Measurements from ENCODE around the gene KIAA1328. TPM values are rescaled to one million over a fixed set of nuclear protein-coding genes. Genes with fewer than 3 reads are reported as not detected.
"Not testable (repeated sequence)": the region's sequence is repeated elsewhere in the genome, so short reads cannot be mapped to it uniquely, and the experiment has no call there.

KIAA1328 gene
- total RNA-seq, 1 donor from 2014 or later: 7.0 TPM

GRCh38 chr18:36887114-36887513 lies 58.2 kb downstream of the KIAA1328 start:
- no peak for DNase-seq (ENCODE audit: low read depth)

DNA sequence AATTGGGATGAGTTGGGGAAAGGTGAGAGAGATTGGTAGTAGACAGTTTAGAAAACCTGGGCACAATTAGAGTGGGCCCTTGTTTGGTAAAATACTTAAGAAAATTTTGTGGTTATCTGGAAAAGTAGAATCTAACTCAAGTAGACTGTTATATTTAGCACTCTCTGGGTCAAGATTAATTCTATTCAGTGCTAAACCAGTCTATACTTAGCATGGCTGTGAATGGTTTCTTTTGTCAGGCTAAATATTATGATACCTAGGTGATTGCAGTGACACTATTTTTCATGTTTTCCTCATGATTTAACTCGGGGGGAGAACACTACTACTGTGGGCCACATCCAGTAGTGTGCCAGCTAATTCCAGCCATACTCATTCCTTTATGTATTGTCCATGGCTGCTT lies 58.9 kb downstream of the KIAA1328 start:
- no peak for DNase-seq (ENCODE audit: low read depth)

- DNase-seq (ENCODE audit: low read depth): no peak
Measured at GRCh38 chr18:36888778-36889177, 59.9 kb downstream of the KIAA1328 start.

- DNase-seq (ENCODE audit: low read depth): peak; percentile 33
Measured at GRCh38 chr18:36889321-36889720, 60.4 kb downstream of the KIAA1328 start.

GRCh38 chr18:36889742-36890141 lies 60.8 kb downstream of the KIAA1328 start:
- no peak for DNase-seq (ENCODE audit: low read depth)

DNA sequence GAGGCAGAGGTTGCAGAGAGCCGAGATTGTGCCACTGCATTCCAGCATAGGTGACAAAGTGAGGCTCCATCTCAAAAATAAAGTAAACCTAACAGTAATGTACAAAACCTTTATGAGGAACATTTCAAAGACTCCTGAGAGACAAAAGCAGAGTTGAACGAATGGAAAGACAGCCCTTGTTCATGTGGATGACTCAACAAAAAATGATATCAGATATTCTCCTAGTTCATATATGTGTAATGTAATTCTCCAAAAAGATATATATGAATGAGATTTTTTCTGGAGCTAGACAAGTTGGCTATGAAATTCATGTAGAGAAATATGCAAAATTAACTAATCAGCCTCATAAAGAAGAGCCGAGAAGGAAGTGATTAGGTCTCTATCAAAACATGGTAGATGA lies 61.7 kb downstream of the KIAA1328 start:
- DNase-seq (ENCODE audit: low read depth): no peak

- DNase-seq (ENCODE audit: low read depth): no peak
Measured at GRCh38 chr18:36893227-36893626, 64.3 kb downstream of the KIAA1328 start.

GRCh38 chr18:36895606-36896005 lies 66.7 kb downstream of the KIAA1328 start:
- DNase-seq (ENCODE audit: low read depth): no peak

DNA sequence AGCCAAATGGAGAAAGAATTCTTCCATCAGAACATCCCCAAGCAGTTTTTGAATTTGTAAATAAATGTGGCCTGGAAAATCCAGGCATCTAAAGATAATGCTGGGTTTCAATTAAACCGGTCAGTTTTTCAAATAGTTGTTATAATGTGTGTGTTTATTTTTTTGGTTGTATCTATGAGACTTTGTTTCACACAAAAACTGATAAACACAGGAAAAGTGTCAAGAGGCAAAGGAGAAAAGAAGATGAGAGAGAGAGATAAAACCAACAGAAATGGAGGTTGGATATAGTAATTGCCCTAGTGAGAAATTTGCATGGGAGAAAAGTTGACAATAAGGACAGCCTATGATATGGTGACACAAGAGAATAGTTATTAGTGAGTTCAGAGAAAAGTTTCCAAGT lies 68.3 kb downstream of the KIAA1328 start:
- no peak for DNase-seq (ENCODE audit: low read depth)

DNA sequence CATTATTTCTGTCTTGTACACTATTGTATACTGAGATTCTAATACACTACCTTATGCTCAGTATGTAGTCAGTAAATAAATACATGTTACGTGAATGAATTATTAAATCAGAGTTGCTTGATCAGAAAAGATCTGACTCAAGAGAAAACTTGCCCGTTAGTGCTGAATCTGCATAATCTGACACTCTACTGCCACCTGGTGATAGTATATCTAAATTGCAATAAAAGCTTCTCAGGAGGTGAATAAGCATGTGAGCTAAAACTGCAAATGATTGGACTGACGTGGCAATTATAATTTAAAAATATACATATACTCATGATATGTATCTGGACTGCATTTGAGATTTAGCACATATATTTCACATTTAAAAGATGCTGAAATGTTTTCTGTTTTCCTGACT lies 70.4 kb downstream of the KIAA1328 start:
- DNase-seq (ENCODE audit: low read depth): peak; percentile 16

GRCh38 chr18:36900466-36900865 lies 71.5 kb downstream of the KIAA1328 start:
- DNase-seq (ENCODE audit: low read depth): no peak

GRCh38 chr18:36901277-36901701 lies 72.4 kb downstream of the KIAA1328 start:
- no peak for DNase-seq (ENCODE audit: low read depth)

DNA sequence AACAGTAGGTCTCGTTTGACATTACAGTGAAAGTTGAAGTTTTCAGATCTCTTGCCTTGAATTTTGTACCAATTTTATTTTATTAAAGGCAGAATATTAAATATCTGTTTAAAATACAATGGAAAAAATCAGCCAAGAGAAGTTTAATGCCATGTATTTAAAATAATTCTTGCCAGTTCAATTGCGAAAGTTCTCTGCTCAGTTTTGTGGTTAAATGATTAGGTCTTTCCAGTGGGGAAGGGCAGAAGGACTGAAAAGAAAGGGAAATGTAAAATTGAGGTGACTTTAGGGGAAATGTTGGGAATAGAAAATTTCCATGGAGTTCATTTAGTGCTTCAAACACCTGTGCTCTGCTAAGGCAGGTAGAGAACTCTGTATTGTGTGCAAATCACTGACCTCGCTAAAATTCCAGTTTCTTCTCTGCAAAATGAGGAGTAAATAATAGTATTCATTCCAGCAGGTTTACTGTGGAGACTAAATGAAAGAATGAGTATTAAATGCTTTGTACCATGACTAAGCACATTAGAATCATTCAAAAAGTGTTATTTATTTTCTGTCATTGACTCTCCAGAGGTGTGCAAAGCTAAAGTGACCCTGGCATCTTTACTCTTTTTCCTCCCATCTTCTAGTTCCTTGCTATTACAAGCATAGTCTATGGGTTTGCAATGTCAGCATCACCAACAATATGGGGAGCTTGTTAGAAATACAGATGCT lies 74.4 kb downstream of the KIAA1328 start:
- peak; percentile 37 for DNase-seq (ENCODE audit: low read depth)

GRCh38 chr18:36905571-36905970 lies 76.6 kb downstream of the KIAA1328 start:
- DNase-seq (ENCODE audit: low read depth): no peak

DNA sequence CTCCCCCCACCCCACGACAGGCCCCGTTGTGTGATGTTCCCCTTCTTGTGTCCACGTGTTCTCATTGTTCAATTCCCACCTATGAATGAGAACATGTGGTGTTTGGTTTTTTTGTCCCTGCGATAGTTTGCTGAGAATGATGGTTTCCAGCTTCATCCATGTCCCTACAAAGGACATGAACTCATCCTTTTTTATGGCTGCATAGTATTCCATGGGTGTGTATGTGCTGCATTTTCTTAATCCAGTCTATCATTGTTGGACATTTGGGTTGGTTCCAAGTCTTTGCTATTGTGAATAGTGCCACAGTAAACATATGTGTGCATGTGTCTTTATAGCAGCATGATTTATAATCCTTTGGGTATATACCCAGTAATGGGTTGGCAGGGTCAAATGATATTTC lies 80.4 kb downstream of the KIAA1328 start:
- DNase-seq (ENCODE audit: low read depth): not testable (repeated sequence)

GRCh38 chr18:36912887-36913286 lies 84.0 kb downstream of the KIAA1328 start:
- no peak for DNase-seq (ENCODE audit: low read depth)

DNA sequence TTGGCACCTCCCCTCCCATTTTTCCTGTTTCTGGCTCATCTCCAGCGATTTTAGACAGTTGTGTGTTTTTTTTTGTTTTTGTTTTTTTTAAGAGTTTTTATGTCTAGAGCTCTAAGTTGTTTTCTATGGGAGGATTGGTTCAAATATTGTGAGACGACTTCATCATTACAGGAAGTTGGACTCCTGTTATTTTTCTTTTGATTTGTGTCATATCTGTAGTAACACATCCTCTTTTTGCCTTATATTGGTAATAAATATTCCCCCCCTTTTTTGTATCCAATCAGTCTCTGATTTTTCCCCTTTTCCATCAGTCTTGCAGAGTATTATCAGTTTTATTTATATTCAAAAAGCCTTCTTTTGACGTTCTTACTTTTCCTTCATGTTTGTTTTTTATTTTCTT lies 89.0 kb downstream of the KIAA1328 start:
- DNase-seq (ENCODE audit: low read depth): no peak

DNA sequence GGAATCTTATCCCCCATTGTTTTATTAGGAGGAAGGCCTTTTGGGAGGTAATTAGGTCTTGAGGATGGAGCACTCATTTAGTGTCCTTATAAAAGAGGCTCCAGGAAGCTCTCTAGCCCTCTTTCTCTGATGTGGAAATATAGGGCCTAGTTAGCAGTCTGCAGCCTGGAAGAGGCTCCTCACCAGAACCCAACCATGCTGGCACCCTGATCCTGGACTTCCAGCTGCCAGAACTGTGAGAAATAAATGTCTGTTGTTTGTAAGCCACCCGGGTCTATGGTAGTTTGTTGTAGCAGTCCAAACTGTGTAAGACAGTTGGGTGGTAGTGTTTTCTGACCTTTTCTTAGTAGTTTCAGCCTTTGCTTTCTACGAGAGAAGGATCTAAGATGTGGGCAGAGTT lies 100.7 kb downstream of the KIAA1328 start:
- DNase-seq (ENCODE audit: low read depth): no peak

- DNase-seq (ENCODE audit: low read depth): no peak
Measured at GRCh38 chr18:36931106-36931505, 102.2 kb downstream of the KIAA1328 start.

- DNase-seq (ENCODE audit: low read depth): no peak
Measured at GRCh38 chr18:36933552-36933951, 104.6 kb downstream of the KIAA1328 start.

- DNase-seq (ENCODE audit: low read depth): peak; percentile 15
Measured at GRCh38 chr18:36934884-36935283, 106.0 kb downstream of the KIAA1328 start.

DNA sequence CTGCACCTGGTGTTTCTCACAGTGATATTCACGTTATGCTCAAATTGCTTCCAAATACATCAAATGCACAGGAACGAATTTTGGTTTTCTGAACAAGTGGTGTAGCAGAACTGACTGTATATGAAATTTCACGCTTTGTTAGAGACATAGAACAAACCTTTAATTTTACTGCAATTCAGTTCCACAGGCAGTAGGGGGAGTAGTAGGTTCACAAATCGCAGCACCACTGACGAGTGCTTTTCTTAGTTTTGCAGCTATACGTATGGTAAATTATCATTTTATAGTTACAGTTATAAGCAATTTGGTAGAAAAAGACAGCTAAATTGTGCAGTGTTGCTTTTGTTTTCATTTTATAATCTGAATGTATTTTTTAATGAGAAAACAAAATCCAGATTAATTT lies 113.3 kb downstream of the KIAA1328 start:
- DNase-seq (ENCODE audit: low read depth): peak; percentile 38

GRCh38 chr18:36947820-36948348 lies 119.0 kb downstream of the KIAA1328 start:
- DNase-seq (ENCODE audit: low read depth): no peak

DNA sequence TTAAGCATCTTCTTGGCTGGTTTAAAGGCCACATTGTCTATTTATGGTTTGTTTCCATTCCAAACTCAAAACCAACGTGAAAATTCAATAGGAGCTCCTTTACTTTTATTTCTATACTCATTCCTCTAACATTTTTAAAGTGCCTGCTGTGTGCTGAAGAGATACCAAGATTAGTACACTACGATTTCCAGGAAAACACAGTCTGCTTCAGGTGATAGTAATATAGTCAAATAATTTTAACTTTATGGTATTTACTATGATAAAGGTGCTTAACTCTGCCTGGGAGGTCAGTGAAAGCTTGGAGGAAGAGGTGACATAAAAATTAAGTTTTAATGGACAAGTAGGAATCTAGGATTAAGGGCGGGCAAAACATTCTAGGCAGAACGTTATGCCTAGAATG lies 121.4 kb downstream of the KIAA1328 start:
- no peak for DNase-seq (ENCODE audit: low read depth)

Measured in renal cortical epithelial cell (primary cell).